Skeletal muscle satellite cell (primary cell): ENCODE data around the gene RTRAF. TPM values are rescaled to one million over a fixed set of nuclear protein-coding genes. Genes with fewer than 3 reads are reported as not detected.

ENCODE experiments used
- H3K27me3 ChIP-seq: 2 replicates; pipeline ENCODE4 v1.7.0; 2013; ENCODE audit warnings: low read length; ENCODE audit not compliant: control insufficient read depth, insufficient read depth
- H3K36me3 ChIP-seq: 2 replicates; pipeline ENCODE4 v1.7.0; 2013; ENCODE audit warnings: mild to moderate bottlenecking, control low read depth, low read length; ENCODE audit not compliant: insufficient read depth
- H3K4me1 ChIP-seq: 2 replicates; pipeline ENCODE4 v1.7.0; 2013; ENCODE audit warnings: low read length; ENCODE audit not compliant: control insufficient read depth, insufficient read depth
- H3K4me2 ChIP-seq: 2 replicates; pipeline ENCODE4 v1.7.0; 2013; ENCODE audit warnings: mild to moderate bottlenecking, low read length
- H3K4me3 ChIP-seq: 2 replicates; pipeline ENCODE4 v1.7.0; 2013; ENCODE audit warnings: low read length
- H3K9ac ChIP-seq: 2 replicates; pipeline ENCODE4 v1.7.0; 2013; ENCODE audit warnings: mild to moderate bottlenecking, low read depth, low read length, moderate library complexity
- H3K9me3 ChIP-seq: replicated peaks from 2 replicates; pipeline ENCODE4 v1.7.0; 2013; ENCODE audit warnings: mild to moderate bottlenecking, control low read depth, low read length
- total RNA-seq: library from RNA; depleted of rRNA; stranded (reverse); fragments of >200 nt; gene quantifications from 2 replicates; pipeline ENCODE4 v1.2.3, GENCODE V29; 2012; rRNA removed

The RTRAF gene
- 76.8 and 81.9 TPM in 2 replicates for total RNA-seq

DNA sequence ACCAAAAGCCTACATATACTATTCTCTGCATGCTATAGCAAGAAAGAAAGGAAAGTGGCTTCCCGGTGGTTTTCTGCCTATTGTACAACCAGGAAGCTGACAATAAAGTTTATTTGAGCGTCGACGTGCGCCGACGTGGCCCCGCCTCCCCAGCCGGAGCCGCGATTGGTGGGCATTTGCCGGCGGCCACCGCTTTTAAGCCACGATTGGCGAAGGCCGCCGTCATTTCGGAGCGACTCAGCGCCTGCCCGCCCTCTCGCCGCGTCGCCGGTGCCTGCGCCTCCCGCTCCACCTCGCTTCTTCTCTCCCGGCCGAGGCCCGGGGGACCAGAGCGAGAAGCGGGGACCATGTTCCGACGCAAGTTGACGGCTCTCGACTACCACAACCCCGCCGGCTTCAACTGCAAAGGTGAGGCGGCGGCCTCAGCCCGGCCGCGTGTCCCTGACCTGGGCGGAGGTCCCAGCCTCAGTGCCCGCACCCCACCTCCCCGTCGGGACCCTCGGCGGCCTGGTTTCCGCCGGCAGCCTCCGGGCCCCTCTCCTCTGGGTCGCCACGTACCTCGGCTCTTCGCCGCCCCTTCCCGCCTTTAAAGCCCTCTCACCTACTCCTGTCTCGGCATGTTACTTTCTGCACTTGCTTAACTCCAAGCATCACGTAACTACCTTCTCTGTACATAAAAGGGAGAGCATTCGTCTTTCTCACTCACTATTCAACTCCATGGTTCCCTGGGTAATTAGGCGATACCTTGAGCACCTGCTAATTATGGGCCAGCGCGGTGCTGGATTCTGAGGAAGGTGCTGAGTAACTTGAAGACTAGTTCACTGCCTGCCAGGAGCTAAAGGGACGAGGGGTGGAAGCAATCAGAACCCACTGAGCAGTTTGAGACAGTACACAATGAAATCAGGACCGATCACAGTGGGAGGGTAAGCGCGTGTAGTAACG, at the start of gene RTRAF:
RTRAF (plus strand) TSS at position 254 of the 942 bp plus-strand sequence; CDS start at position 348, 94 bp downstream.
- H3K9me3 ChIP-seq, result no peaks in the 10 kb centered on the region
- H3K27me3 ChIP-seq, result peaks cover 3% of the 10 kb centered on the region
- H3K9ac ChIP-seq, result peak within 1 kb of the TSS; percentile 94
- peak within 1 kb of the TSS; percentile 86 for H3K4me3 ChIP-seq
- H3K36me3 ChIP-seq, result peaks cover 28% of the 10 kb centered on the region
- H3K4me2 ChIP-seq, result peak within 1 kb of the TSS; percentile 94
- H3K4me1 ChIP-seq, result peaks cover 9% of the 10 kb centered on the region

- H3K9ac ChIP-seq, result no peak overlapping the region
- no peaks in the 10 kb centered on the region for H3K4me1 ChIP-seq
- H3K9me3 ChIP-seq, result no peaks in the 10 kb centered on the region
- no peak overlapping the region for H3K4me2 ChIP-seq
- H3K36me3 ChIP-seq, result no peaks in the 10 kb centered on the region
- no peak overlapping the region for H3K4me3 ChIP-seq
- no peaks in the 10 kb centered on the region for H3K27me3 ChIP-seq
Measured at GRCh38 chr14:51939755-51940301, 49.5 kb upstream of the RTRAF start.

- Histone ChIP-seq H3K9ac (no peak overlapping the region), H3K27me3 (no peaks in the 10 kb centered on the region), H3K4me3 (no peak overlapping the region), H3K9me3 (peaks cover 3% of the 10 kb centered on the region), H3K36me3 (peaks cover 4% of the 10 kb centered on the region), H3K4me2 (no peak overlapping the region), H3K4me1 (no peaks in the 10 kb centered on the region)
Measured at GRCh38 chr14:51942971-51943370, 46.4 kb upstream of the RTRAF start.

- peaks cover 14% of the 10 kb centered on the region for H3K36me3 ChIP-seq
- H3K9me3 ChIP-seq, result peaks cover 6% of the 10 kb centered on the region
Measured at GRCh38 chr14:51950007-51950406, 39.3 kb upstream of the RTRAF start.

DNA sequence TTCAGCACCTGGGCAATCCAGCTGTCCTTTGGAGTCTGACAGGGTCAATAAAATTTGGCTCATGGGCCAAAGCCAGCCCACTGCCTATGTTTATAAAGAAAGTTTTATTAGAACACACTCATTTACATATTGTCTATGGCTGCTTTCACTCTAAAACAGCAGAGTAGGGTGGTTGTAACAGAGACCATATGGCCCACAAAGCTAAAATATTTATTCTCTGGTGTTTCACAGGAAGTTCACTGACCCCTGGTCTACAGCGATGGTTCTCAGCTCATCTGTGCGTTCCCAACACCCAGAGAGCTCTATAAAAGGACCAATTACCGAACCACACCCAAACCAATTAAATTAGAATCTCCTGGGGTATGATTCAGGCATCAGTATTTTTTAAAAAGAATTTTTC, 37.7 kb upstream of the RTRAF start:
- H3K36me3 ChIP-seq, result peaks cover 14% of the 10 kb centered on the region
- no peaks in the 10 kb centered on the region for H3K27me3 ChIP-seq
- H3K9me3 ChIP-seq, result peaks cover 6% of the 10 kb centered on the region
- H3K4me3 ChIP-seq, result no peak overlapping the region
- H3K9ac ChIP-seq, result no peak overlapping the region
- H3K4me1 ChIP-seq, result no peaks in the 10 kb centered on the region
- H3K4me2 ChIP-seq, result no peak overlapping the region

More at GRCh38 chr14:51950007-51950406, 39.3 kb upstream of the RTRAF start:
- no peaks in the 10 kb centered on the region for H3K27me3 ChIP-seq
- H3K4me2 ChIP-seq, result no peak overlapping the region
- no peaks in the 10 kb centered on the region for H3K4me1 ChIP-seq
- no peak overlapping the region for H3K9ac ChIP-seq
- H3K4me3 ChIP-seq, result no peak overlapping the region

DNA sequence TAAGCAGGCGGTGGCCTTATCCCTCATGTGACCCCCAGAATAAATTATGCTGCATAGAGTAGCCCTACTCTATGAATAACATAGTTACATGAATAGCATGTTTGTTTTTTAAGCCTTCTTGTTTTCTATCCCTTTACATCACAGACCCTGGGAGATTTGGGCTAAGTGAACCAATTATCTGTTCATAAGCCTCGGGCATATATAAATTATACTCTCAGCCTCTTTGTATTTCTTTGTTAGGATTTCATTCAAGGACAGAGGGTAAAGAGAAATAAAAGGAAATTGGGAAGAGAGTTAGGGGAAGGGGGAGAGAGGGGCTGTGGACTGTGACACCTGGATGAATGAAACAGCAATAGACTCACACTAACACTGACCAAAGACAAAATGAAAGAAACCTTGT, 35.3 kb upstream of the RTRAF start:
- Histone ChIP-seq H3K36me3 (peaks cover 14% of the 10 kb centered on the region), H3K4me3 (no peak overlapping the region), H3K27me3 (no peaks in the 10 kb centered on the region), H3K9me3 (peaks cover 12% of the 10 kb centered on the region), H3K9ac (no peak overlapping the region), H3K4me2 (no peak overlapping the region), H3K4me1 (no peaks in the 10 kb centered on the region)

GRCh38 chr14:51954657-51955056, 34.7 kb upstream of the RTRAF start:
- Histone ChIP-seq H3K36me3 (peaks cover 14% of the 10 kb centered on the region), H3K9ac (no peak overlapping the region), H3K27me3 (no peaks in the 10 kb centered on the region), H3K4me1 (no peaks in the 10 kb centered on the region), H3K4me3 (no peak overlapping the region), H3K9me3 (peaks cover 13% of the 10 kb centered on the region), H3K4me2 (no peak overlapping the region)

- Histone ChIP-seq H3K27me3 (no peaks in the 10 kb centered on the region), H3K4me3 (no peak overlapping the region), H3K36me3 (peaks cover 5% of the 10 kb centered on the region), H3K4me1 (peaks cover 6% of the 10 kb centered on the region), H3K4me2 (no peak overlapping the region), H3K9ac (no peak overlapping the region), H3K9me3 (peaks cover 13% of the 10 kb centered on the region)
Measured at GRCh38 chr14:51957950-51958349, 31.4 kb upstream of the RTRAF start.

- H3K36me3 ChIP-seq, result peaks cover 5% of the 10 kb centered on the region
- H3K9me3 ChIP-seq, result peaks cover 13% of the 10 kb centered on the region
- H3K4me1 ChIP-seq, result peaks cover 7% of the 10 kb centered on the region
Measured at GRCh38 chr14:51959928-51960327, 29.4 kb upstream of the RTRAF start.

DNA sequence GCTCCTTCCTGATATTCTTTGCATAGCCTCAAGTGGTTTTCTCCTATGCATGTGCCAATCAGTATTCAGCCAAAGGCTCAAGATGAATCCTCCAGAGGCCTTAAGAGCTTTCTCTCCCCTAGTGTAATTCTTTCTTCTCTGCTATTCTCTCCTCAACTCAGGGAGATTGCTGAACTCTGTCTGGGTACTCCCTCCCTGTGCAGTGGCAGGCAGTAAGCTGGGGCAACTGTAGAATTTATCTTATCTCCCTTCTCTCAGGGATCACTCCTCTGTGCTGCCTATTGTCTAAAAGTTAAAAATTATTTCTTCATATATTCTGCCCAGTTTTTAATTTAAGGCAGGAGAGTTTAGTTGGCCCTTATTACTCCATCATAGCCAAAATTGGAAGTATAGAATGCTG, 28.5 kb upstream of the RTRAF start:
- Histone ChIP-seq H3K4me1 (peaks cover 7% of the 10 kb centered on the region), H3K9ac (no peak overlapping the region), H3K4me3 (no peak overlapping the region), H3K36me3 (peaks cover 5% of the 10 kb centered on the region), H3K27me3 (no peaks in the 10 kb centered on the region), H3K4me2 (no peak overlapping the region), H3K9me3 (peaks cover 13% of the 10 kb centered on the region)

More at GRCh38 chr14:51959928-51960327, 29.4 kb upstream of the RTRAF start:
- H3K27me3 ChIP-seq, result no peaks in the 10 kb centered on the region
- no peak overlapping the region for H3K4me2 ChIP-seq
- H3K4me3 ChIP-seq, result no peak overlapping the region
- H3K9ac ChIP-seq, result no peak overlapping the region

- Histone ChIP-seq H3K9ac (no peak overlapping the region), H3K27me3 (no peaks in the 10 kb centered on the region), H3K4me2 (peak overlapping the region; percentile 22), H3K36me3 (peaks cover 5% of the 10 kb centered on the region), H3K4me1 (peaks cover 7% of the 10 kb centered on the region), H3K4me3 (no peak overlapping the region), H3K9me3 (peaks cover 13% of the 10 kb centered on the region)
Measured at GRCh38 chr14:51962711-51963110, 26.6 kb upstream of the RTRAF start.
